Endothelial cell of umbilical vein (primary cell): ENCODE results near the gene SGCD.

Experiments
- CTCF ChIP-seq, 2 donors: IDR thresholded peaks; 1 replicate in 1 of 2; 2 replicates in 1 of 2; pipeline ENCODE4 v1.5.1; 2011; ENCODE audit warnings: low read length in 2 of 2, mild to moderate bottlenecking in 2 of 2, moderate library complexity in 2 of 2, control low read depth in 1 of 2, inconsistent platforms in 1 of 2, low read depth in 1 of 2; ENCODE audit not compliant: insufficient read depth in 1 of 2; ENCODE audit errors: extremely low read depth in 1 of 2
- EZH2 ChIP-seq: IDR thresholded peaks from 2 replicates; pipeline ENCODE4 v1.6.1; 2012; ENCODE audit warnings: borderline replicate concordance, low read depth, mild to moderate bottlenecking, moderate library complexity, low read length, inconsistent platforms; ENCODE audit not compliant: severe bottlenecking
- GATA2 ChIP-seq: IDR thresholded peaks from 2 replicates; pipeline ENCODE4 v1.7.0; 2011; ENCODE audit warnings: low read depth, mild to moderate bottlenecking, moderate library complexity, mixed read lengths, low read length; ENCODE audit not compliant: insufficient read length, insufficient read depth
- MYC ChIP-seq: IDR thresholded peaks from one replicate; pipeline ENCODE4 v1.6.1; 2011; ENCODE audit warnings: mild to moderate bottlenecking, low read depth, low read length
- POLR2A ChIP-seq: IDR thresholded peaks from 2 replicates; pipeline ENCODE4 v1.6.1; 2012; ENCODE audit warnings: low read depth, mild to moderate bottlenecking, control low read depth, low read length

- no peak for TF ChIP-seq CTCF (IDR thresholded peaks at IDR 0.05; ENCODE audit: extremely low read depth in 1 of 2, insufficient read depth in 1 of 2, low read depth in 1 of 2, low read length in 2 of 2)
- TF ChIP-seq EZH2 = no peak
- no peak for TF ChIP-seq MYC
- TF ChIP-seq POLR2A = no peak
- no peak for TF ChIP-seq GATA2
Measured at GRCh38 chr5:156476158-156476551, 149.2 kb downstream of the SGCD start.
